Pons (tissue), 1 donor: ENCODE data around the gene ADGRG6.
"Not testable (repeated sequence)": the region's sequence is repeated elsewhere in the genome, so short reads cannot be mapped to it uniquely, and the experiment has no call there.

ENCODE experiments used
- DNase-seq: peaks from one replicate; pipeline ENCODE4 v3.0.0-alpha.2; 2016; ENCODE audit warnings: low spot score

ADGRG6 gene

DNA sequence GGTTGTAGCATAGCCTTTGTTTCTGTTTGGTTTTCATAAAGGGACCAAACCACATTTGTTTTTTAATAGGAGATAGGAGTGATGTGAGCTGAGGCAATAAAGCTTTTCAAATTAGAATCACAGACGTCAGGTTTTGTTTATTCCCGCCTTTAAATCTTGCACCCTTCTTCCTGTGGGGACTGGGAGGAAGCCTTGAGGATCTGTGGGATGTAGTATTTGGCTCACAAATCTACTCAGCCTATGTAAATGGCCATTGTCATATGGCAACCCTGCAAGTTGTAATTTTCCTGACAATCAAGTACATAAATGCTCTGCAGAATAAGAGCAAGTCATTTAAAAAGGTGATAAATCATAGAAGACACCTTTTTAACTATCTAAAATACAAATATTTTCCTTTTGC lies 110.4 kb downstream of the ADGRG6 start:
- DNase-seq, result no peak

DNA sequence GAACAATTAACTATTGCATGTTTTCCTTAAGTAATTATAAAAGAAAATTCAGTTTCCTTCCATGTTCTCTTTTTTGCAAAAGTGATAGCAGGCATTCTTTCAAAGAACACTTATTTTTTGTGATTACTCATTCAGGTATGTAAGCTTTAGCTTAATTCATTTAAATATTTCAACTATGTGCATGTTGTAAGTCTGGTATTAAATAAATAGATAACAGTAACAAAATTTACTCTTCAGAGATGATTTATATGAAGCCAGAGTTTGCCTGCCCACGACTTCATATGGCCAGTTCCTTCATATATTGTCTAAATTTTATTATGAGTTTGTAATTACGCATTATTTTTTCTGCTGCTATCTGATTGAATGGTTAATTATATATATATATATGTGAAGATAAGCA lies 110.9 kb downstream of the ADGRG6 start:
- no peak for DNase-seq

DNA sequence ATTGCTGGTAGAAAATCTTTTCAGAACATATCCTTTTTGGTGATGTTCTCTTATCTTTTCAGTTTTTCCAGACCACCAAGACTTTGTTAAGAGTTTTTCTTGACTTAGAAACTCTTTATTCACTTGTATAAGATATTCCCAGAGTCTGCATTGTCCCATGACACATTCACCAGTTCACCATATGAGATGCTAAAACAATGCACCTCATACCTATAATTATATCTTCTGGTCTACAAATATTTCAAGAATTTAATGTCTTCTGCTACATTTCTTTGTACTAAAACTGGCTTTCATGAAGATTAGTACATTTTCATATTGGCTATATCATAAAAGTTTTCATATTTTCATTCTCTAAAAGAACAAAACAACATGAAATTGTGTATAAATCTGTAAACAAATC lies 111.3 kb downstream of the ADGRG6 start:
- no peak for DNase-seq

DNA sequence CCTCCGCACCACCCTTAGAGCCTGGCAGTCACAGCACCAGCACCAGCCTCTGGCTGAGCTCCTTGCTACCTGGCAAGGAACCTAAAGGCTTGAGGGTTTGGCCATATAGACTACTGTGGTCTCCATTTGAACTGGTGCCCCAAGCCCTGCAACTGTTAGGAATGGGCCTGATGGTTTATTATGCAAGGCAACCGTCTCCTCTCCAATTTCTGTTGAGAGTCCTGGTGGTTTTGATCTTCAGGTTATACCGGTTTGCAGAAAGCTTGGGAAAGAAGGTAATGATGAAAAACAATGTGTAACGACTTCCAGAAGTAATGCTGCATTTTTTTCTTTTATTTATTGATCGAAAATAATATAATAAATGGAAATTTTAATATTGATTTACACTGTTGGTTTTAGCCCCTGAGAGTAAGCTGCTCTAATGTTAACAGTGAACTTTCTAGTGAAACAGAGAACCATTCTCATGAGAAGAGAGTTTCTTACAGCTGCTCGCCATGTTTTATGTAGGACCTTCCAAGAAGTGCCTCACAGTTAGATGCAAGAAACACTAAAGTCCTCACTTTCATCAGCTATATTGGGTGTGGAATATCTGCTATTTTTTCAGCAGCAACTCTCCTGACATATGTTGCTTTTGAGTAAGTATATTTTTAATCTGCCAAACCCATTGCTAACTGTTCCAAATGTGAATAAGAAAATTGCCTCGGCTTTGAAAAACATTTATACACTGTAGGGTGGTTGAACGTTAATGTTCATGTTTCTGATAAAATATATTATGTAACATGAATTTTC lies 112.8 kb downstream of the ADGRG6 start:
- no peak for DNase-seq

DNA sequence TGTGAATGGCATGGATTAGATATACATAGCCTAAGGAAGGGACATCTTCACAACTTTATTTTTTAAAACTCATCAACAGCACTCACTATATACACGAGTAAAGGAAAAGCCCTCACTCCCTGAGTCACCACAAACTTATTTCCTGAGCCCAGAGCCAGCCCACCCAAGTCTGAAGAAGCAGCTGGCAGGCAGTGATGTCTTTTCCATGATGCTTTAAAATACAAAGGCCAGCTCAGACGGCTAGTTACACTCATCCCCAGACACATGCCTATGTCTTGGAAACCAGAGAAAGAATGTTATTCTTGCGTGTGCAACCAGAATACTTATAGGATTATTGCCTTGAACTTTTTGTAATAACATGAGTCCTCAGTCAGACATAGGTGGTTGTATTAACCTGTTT lies 114.4 kb downstream of the ADGRG6 start:
- DNase-seq, result no peak

DNA sequence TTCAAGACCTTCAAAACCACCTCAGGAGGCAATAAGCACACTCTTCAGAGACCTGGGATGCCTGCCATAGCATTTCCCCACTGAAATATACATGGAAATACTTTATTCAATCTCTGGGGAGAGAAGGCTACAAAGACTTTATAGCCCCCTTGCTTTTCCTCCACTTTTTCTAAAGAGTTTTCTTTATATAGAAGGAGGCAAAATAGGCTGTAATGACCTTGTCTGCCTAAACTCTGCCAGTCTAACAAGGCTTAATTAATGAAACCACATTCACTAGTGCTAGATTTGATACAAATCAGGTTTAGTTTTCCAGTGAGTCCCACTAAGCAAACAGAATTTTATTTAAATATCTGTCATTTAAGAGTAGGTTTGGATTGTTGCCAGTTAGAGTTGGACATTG lies 114.9 kb downstream of the ADGRG6 start:
- DNase-seq, result no peak

DNA sequence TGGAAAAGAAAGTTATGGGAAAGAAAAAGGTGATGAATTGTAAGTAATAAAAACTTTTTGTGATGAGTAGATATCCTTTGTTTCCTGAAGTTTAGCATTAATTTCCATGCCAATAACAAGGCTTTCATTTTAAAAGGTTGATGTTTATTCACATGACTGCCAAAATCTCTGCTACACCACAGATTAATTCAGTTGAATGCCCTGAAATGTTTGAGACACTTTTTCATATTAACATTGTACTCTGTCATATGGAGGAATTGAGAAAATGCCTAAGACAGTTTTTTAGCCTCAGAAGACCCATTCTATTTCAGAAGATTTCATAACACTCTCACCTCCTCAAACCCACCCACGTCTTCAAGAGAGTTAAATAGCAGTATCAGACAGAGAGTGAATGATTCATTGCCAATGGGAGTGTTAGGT lies 115.5 kb downstream of the ADGRG6 start:
- no peak for DNase-seq

DNA sequence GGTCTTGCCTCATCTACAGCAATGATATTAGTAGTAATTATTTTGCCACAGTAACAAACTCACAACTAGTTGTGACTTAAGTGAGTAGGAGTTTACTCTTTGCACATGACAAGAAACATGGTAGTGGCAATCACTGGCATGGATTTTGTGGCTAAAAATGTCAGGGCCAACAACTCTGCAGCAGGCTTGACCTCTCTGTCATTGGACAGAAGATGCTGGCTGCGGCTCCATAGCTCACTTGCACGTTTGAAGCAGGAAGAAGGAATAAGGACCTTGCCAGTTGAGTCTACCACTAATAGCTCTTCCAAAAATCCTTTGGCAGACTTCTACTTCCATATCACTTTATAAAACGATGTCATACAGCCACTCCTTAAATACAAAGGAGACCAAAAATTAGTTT lies 117.3 kb downstream of the ADGRG6 start:
- no peak for DNase-seq

DNA sequence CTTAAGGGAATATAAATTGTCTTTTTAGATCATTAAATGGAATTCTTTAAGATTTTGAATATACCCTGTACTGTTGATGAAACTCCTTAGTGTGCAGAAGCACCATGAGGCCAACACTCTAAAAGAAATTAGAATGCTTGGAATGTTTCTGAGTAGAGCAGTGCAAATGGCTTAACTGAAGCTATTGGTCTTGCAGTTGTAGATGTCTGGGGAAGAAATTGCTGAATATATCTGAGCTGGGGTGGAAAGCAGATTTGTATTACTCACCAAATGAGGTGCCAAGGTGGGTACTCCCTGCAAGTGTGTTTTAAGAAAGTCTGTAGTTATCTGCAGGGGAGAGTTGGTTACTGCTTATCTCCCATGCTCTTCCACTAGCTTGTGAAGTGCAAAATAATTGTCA lies 119.0 kb downstream of the ADGRG6 start:
- DNase-seq, result no peak

DNA sequence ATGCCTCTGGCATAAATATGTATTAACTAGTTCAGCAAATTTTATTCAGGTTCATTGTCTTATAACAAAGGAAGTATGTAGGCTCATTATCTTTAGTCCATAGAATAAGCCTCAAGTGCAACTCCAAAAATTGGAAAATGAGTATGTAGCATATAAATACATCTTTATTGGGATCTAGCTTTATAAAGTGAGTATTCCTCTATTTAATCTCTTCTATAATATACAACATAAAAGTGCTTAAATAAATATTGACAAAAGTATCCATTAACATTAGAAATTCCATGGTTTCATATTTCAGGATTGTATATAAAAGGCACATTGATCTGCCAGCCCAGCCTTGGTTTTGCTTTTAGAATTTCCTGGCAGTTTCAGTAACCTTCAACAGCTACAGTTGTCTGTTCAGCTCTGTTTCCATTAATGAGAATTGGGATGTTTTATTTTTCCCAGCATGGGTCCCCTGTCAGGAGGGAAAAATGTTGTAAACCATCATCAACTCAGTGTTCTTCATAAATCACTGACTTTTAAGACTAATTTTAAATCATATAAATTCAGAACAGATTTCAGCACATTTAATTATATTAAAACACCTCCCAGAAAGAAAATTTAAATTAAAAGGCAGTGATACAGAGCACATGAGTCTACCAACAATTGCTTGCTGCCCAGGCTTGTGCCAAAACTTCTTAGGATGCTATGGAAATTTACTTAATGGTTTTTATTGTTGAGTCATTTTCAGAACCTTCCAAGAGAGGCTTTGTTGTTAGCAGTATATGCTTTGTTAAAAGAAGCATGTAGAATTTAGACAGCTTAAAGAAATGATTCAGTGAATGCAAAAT lies 119.7 kb downstream of the ADGRG6 start:
- no peak for DNase-seq

DNA sequence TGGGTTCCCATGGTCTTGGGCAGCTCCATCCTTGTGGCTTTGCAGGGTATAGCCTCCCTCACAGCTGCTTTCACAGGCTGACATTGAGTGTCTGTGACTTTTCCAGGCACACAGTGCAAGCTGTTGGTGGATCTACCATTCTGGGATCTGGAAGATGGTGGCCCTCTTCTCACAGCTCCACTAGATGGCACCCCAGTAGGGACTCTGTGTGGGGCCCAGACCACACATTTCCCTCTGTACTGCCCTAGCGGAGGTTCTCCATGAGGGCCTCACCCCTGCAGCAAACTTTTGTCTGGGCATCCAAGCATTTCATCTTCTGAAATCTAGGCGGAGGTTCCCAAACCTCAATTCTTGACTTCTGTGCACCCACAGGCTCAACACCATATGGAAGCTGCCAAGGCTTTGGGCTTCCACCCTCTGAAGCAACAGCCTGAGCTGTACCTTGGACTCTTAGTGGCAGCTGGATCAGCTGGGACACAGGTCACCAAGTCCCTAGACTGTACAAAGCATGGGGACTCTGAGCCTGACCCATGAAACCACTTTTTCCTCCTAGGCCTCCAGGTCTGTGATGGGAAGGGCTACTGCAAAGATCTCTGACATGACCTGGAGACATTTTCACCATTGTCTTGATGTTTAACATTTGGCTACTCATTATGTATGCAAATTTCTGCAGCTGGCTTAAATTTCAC lies 124.8 kb downstream of the ADGRG6 start:
- not testable (repeated sequence) for DNase-seq

DNA sequence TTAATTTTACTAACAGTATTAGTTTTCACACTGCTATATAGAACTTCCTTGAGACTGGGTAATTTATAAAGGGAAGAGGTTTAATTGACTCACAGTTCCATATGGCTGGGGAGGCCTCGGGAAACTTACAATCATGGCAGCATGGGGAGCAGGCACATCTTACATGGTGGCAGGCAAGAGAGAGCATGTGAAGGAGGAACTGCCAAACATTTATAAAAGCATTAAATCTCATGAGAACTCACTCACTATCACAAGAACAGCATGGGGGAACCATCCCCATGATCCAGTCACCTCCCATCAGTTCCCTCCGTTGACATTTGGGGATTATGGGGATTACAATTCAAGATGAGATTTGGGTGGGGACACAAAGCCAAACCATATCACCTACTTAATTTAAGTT lies 126.7 kb downstream of the ADGRG6 start:
- DNase-seq, result not testable (repeated sequence)

DNA sequence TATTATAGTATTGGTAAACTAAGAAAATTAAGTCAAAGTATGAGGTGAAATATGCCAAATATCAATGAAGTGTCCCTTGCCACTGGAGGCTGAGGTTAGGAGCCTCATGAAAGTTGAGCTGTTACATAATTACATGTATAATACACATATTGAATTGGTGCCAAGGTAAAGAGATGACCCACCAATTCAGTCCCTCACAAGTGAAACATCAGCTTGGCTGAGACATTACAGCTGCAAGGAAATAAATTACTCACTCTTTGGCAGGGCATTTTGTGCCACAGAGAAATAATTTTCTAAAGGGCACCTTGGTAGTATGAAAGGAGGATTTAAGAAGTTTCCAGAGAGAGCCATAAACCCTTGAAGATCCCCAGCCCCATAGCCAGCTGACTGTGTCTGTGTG lies 127.4 kb downstream of the ADGRG6 start:
- no peak for DNase-seq

DNA sequence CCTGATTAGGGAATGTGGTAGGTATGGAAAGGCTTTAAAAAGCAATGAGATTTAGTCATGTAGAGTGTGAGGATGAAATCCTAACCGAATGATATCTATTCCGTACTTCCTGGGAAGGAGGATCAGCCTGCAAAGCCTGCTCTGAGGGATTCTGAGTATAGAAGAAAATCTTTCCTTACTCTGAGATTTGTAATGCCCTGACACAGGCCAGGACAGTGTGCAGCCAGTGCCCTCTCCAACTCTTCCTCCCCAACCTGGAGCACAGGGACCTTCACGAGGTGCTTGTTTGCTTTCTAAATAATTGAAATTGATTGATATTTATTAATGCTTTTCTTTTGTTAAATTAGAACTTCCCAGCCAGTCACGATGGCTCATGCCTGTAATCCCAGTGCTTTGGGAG lies 131.6 kb downstream of the ADGRG6 start:
- no peak for DNase-seq

DNA sequence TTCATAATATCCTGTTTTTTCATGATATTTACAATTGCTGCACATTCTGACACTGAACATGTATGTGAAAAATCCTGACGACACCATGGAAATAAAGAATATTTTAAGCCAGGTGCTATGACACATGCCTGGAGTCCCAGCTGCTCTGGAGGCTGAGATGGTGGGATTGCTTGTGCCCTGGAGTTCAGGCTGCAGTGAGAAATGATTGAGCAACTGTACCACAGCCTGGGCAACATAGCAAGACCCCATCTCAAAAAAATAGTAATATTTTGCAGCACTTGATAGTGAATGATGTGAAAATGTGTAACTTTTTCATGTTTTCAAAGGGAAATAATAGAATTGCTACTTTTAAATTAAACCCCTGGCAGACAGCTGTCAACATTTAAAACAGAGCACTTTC lies 137.1 kb downstream of the ADGRG6 start:
- DNase-seq, result no peak

DNA sequence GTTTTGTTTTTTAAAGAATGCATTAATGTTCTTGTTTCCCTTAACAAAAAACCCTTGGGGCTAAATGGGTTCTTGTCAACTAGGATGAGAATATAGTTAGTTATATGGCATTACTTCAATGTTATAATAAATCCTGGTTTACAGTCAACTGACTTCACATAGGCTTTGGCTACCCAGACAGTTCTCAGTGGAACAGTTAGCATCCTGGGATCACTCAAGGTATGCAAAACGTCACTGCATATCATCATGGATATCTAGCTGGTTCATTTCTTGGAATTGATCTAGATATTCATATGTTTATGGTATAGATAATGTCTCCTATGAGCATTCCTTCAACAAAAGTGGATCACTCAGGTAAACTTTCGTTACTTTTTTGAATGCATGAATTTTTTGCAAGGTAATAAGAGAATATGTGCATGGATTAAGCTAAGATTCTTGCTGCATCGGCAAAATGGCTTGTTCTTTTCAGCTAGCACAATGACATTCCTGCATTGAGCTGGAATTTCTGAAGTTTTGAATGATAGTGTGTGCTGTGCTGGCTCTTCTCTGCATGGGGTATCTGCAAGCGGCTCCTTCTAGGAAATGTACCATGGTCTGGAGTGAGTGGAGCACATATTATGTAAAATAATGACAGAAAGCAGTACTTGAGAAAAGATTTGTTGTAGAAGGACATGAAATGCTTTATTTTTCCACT lies 138.9 kb downstream of the ADGRG6 start:
- DNase-seq, result no peak

DNA sequence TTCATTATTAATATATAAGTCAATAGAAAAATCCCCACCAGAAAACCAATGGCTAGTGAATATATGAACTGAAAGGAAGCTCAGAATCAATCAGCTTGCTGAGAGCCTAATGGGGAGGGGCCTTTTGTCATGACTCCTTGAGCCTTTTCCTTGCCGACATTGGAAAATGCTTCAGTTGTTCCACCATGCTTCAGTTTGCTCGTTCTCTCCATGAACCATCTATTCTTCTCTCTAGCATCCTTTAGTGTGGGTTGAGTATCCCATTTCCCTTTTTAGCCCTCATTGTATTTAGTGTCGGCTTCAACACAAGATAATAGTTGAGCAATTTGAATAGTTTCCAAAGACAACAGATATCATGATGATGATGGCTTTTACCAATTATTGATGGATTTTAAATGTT lies 139.9 kb downstream of the ADGRG6 start:
- DNase-seq, result no peak

DNA sequence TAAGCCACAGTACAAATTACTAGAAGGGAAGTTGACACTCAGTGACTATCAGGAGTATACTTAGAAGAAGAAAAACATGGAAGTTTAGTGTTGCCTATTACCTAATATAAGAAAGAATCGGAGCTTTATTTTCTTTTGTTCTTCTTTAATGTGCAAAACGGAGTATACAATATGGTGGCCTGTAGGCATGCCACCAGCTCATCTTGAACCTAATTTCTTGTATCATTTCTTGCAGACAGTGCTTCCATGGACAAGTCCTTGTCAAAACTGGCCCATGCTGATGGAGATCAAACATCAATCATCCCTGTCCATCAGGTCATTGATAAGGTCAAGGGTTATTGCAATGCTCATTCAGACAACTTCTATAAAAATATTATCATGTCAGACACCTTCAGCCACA lies 141.3 kb downstream of the ADGRG6 start:
- DNase-seq, result no peak

DNA sequence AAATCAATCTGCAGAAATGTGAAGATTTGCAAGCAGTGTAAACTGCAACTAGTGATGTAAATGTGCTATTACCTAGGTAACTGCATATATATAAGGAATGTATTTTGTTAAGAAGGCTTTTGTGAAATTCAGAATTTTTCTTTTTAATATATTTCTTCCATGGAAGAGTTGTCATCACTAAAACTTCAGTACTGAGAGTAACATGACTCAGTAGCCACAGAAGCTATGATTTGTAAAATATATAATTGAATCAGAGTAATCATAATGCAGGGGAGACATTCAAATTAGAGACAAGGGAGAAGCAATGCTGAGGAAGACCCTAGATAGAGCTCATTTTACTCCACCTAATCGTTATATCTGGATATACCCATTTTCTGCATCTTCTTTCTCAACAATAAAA lies 141.7 kb downstream of the ADGRG6 start:
- DNase-seq, result no peak

DNA sequence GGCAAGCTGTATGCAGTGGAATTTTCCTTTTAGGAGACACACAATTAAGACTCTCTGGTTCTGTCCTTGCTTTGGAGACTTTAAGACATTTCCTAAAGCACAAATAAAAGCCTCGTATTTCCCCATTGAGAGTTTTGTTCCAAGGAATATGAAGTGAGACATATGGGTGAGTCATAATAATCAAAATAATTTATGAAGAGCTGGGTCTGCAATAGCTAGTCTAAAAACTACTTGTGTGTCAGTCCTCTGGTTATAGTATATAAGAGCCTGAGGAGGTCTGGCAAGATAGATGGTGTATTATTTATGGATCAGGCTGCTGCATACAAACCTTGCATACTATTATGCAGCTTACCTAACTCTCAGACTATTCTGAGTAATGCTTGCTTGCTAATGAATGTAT lies 142.6 kb downstream of the ADGRG6 start:
- DNase-seq, result peak; percentile 9

DNA sequence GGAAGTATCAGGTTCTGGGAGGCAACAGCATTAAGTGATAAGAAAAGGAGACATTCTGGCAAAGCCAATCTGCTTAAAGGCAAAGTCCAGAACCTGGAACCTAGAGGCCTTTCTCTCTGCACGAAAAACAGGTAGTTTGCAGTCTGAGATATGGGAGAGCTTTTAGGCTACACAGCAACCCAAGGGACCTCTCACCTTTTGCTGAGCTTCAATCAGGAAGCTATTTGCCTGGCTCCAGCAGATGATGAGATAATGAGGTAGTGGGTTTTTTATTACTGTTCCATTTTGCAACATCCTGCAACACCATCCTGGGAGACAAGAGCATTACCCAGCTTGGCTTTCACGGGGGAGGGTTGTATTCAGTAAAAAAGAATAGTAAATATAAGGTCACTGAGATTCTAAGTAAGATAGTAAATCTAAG lies 143.1 kb downstream of the ADGRG6 start:
- DNase-seq, result no peak

DNA sequence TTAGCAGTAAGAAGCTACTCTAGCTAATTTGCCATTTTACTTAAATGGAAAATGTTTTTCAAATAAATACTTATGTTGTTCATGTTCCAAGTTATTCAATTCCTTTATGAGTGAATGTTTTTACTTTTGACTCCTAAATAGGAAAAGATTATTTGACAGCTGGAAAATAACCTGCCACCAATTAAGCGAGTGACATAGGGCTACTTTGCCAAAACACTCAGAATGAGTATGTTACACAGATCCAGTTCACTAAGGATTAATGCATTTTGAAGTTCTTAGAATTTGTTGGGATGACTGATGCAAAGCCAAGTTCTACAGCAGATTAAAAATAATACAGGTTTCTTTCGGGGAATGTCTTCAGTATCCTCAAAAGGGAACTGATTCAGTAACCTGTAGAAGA lies 144.4 kb downstream of the ADGRG6 start:
- DNase-seq, result no peak
